ENCODE results near the gene CBFA2T2. TPM values are rescaled to one million over a fixed set of nuclear protein-coding genes. Genes with fewer than 3 reads are reported as not detected.

The CBFA2T2 gene
- total and polyA plus RNA-seq, 2 donors (not counting 3 experiments of a cell fraction or from before 2014, with no cell fraction given), result 10.7 to 12.1 TPM

GRCh38 chr20:33624399-33624798, 134.5 kb downstream of the CBFA2T2 start:
- H3K9me1 ChIP-seq (replicated peaks; ENCODE audit: control insufficient read depth, extremely low read depth, insufficient read depth, low read length), result no peaks in the 10 kb centered on the region
- H3K4me3 ChIP-seq (replicated peaks in 1 of 3; ENCODE audit: insufficient read depth in 1 of 3, low read depth in 1 of 3, low read length in 3 of 3), result no peak overlapping the region
- no peak overlapping the region for H3K9ac ChIP-seq (replicated peaks; ENCODE audit: extremely low read depth, insufficient read depth, low read length)
- no peak overlapping the region for H3K27ac ChIP-seq (ENCODE audit: insufficient read depth, low read depth, low read length)
- no peaks in the 10 kb centered on the region for H3K79me2 ChIP-seq (ENCODE audit: control insufficient read depth, insufficient read depth, low read length)
- ChIA-PET POLR2A (no interaction called here), CTCF (no interaction called here)
- H3K36me3 ChIP-seq (ENCODE audit: control insufficient read depth in 2 of 2, extremely low read depth in 1 of 2, insufficient read depth in 2 of 2, low read length in 2 of 2), result peaks cover 0 to 5% of the 10 kb centered on the region in 2 experiments
- DNase-seq (ENCODE audit: low read depth, low spot score) (no peak), FAIRE-seq (no peak)
- no peak overlapping the region for H3K4me2 ChIP-seq (ENCODE audit: insufficient read depth, low read length)
- no TSS peak for BruUV-seq (replicated peaks)
- TF ChIP-seq EZH2 (IDR thresholded peaks at IDR 0.05; ENCODE audit: borderline replicate concordance, low read depth, low read length, severe bottlenecking), result no peak
- TF ChIP-seq MYC (IDR thresholded peaks at IDR 0.05; ENCODE audit: low read depth, low read length), result no peak
- no peak for TF ChIP-seq POLR2AphosphoS5 (IDR thresholded peaks at IDR 0.05; ENCODE audit: insufficient read depth, low read depth, low read length)
- no peak for TF ChIP-seq MAX (IDR thresholded peaks at IDR 0.05; ENCODE audit: insufficient read depth, insufficient read length)
- TF ChIP-seq, protein P1, sequence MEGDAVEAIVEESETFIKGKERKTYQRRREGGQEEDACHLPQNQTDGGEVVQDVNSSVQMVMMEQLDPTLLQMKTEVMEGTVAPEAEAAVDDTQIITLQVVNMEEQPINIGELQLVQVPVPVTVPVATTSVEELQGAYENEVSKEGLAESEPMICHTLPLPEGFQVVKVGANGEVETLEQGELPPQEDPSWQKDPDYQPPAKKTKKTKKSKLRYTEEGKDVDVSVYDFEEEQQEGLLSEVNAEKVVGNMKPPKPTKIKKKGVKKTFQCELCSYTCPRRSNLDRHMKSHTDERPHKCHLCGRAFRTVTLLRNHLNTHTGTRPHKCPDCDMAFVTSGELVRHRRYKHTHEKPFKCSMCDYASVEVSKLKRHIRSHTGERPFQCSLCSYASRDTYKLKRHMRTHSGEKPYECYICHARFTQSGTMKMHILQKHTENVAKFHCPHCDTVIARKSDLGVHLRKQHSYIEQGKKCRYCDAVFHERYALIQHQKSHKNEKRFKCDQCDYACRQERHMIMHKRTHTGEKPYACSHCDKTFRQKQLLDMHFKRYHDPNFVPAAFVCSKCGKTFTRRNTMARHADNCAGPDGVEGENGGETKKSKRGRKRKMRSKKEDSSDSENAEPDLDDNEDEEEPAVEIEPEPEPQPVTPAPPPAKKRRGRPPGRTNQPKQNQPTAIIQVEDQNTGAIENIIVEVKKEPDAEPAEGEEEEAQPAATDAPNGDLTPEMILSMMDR (IDR thresholded peaks at IDR 0.05; ENCODE audit: extremely low read depth in 1 of 2, insufficient read depth in 1 of 2, low read depth in 1 of 2, low read length in 2 of 2), result no peak
- intact Hi-C loops (cut with micrococcal nuclease) (no loop called here), dilution Hi-C loops (cut with MboI; ENCODE audit: extremely low pct_ligation_motif_present, low sequenced_read_pairs) (no loop called here)
- no peaks in the 10 kb centered on the region for H4K20me1 ChIP-seq (replicated peaks; ENCODE audit: control insufficient read depth, extremely low read depth, insufficient read depth, low read length)
- no peaks in the 10 kb centered on the region for H3K9me3 ChIP-seq (replicated peaks; ENCODE audit: control insufficient read depth, insufficient read depth, low read length)
- H3K4me1 ChIP-seq (ENCODE audit: control insufficient read depth, extremely low read depth, insufficient read depth, low read length), result no peaks in the 10 kb centered on the region
- H3K27me3 ChIP-seq (ENCODE audit: control insufficient read depth in 2 of 2, insufficient read depth in 2 of 2, low read length in 2 of 2), result no peaks in the 10 kb centered on the region
- H2AFZ ChIP-seq (ENCODE audit: low read depth, low read length), result no peak overlapping the region

GRCh38 chr20:33626190-33626589, 136.3 kb downstream of the CBFA2T2 start:
- no peak for FAIRE-seq
- DNase-seq (ENCODE audit: low read depth, low spot score), result no peak
- Histone ChIP-seq H3K27me3 (ENCODE audit: control insufficient read depth in 2 of 2, insufficient read depth in 2 of 2, low read length in 2 of 2) (no peaks in the 10 kb centered on the region), H3K4me3 (replicated peaks in 1 of 3; ENCODE audit: insufficient read depth in 1 of 3, low read depth in 1 of 3, low read length in 3 of 3) (no peak overlapping the region), H3K27ac (ENCODE audit: insufficient read depth, low read depth, low read length) (no peak overlapping the region), H3K79me2 (ENCODE audit: control insufficient read depth, insufficient read depth, low read length) (no peaks in the 10 kb centered on the region), H3K4me1 (ENCODE audit: control insufficient read depth, extremely low read depth, insufficient read depth, low read length) (no peaks in the 10 kb centered on the region), H3K4me2 (ENCODE audit: insufficient read depth, low read length) (no peak overlapping the region), H2AFZ (ENCODE audit: low read depth, low read length) (no peak overlapping the region), H3K36me3 (ENCODE audit: control insufficient read depth in 2 of 2, extremely low read depth in 1 of 2, insufficient read depth in 2 of 2, low read length in 2 of 2) (peaks cover 0 to 6% of the 10 kb centered on the region in 2 experiments), H3K9me3 (replicated peaks; ENCODE audit: control insufficient read depth, insufficient read depth, low read length) (no peaks in the 10 kb centered on the region), H4K20me1 (replicated peaks; ENCODE audit: control insufficient read depth, extremely low read depth, insufficient read depth, low read length) (no peaks in the 10 kb centered on the region), H3K9me1 (replicated peaks; ENCODE audit: control insufficient read depth, extremely low read depth, insufficient read depth, low read length) (no peaks in the 10 kb centered on the region), H3K9ac (replicated peaks; ENCODE audit: extremely low read depth, insufficient read depth, low read length) (no peak overlapping the region)
- no TSS peak for BruUV-seq (replicated peaks)
- intact Hi-C loops (cut with micrococcal nuclease) (no loop called here), dilution Hi-C loops (cut with MboI; ENCODE audit: extremely low pct_ligation_motif_present, low sequenced_read_pairs) (no loop called here)
- ChIA-PET POLR2A (no interaction called here), CTCF (interaction anchor here (0.6 kb wide), 1 partner anchor 154 kb away, joined by 5 read pairs; no protein-coding TSS in a partner anchor)
- TF ChIP-seq POLR2A (IDR thresholded peaks at IDR 0.05; ENCODE audit: low read depth, low read length) (no peak), GATA2 (IDR thresholded peaks at IDR 0.05; ENCODE audit: insufficient read depth, insufficient read length, low read depth, low read length) (no peak), MAX (IDR thresholded peaks at IDR 0.05; ENCODE audit: insufficient read depth, insufficient read length) (no peak), POLR2AphosphoS5 (IDR thresholded peaks at IDR 0.05; ENCODE audit: insufficient read depth, low read depth, low read length) (no peak)
- TF ChIP-seq, protein P1 (IDR thresholded peaks at IDR 0.05; ENCODE audit: extremely low read depth in 1 of 2, insufficient read depth in 1 of 2, low read depth in 1 of 2, low read length in 2 of 2), result no peak
